HG02943 (cell line): ENCODE data around the gene NAV3.
A peak's percentile ranks its signal among the peaks of the same experiment; 100 is the strongest.

Experiments
- ATAC-seq: cut with Tn5 transposase; IDR thresholded peaks from one replicate; pipeline ENCODE4 v1.9.1; 2021; ENCODE audit warnings: mild to moderate bottlenecking, low read depth, moderate library complexity; ENCODE audit not compliant: unreplicated experiment

Gene NAV3

GRCh38 chr12:77830583-77831351, at the start of gene NAV3:
Gene NAV3, plus strand, starts transcription at chr12:77830894. Its CDS starts 568 bp downstream, at chr12:77831462.
- no peak for ATAC-seq

GRCh38 chr12:77782034-77782433, 48.7 kb upstream of the NAV3 start:
- no peak for ATAC-seq

GRCh38 chr12:77782766-77783165, 47.9 kb upstream of the NAV3 start:
- ATAC-seq, result no peak

- ATAC-seq, result no peak
Measured at GRCh38 chr12:77785211-77785610, 45.5 kb upstream of the NAV3 start.

GRCh38 chr12:77786675-77787074, 44.0 kb upstream of the NAV3 start:
- no peak for ATAC-seq

GRCh38 chr12:77788231-77789168, 42.2 kb upstream of the NAV3 start:
- no peak for ATAC-seq

- no peak for ATAC-seq
Measured at GRCh38 chr12:77795699-77796098, 35.0 kb upstream of the NAV3 start.

GRCh38 chr12:77796775-77797174, 33.9 kb upstream of the NAV3 start:
- no peak for ATAC-seq

- ATAC-seq, result no peak
Measured at GRCh38 chr12:77800501-77800900, 30.2 kb upstream of the NAV3 start.

GRCh38 chr12:77808534-77808933, 22.2 kb upstream of the NAV3 start:
- no peak for ATAC-seq

GRCh38 chr12:77813558-77813957, 17.1 kb upstream of the NAV3 start:
- no peak for ATAC-seq

GRCh38 chr12:77814386-77814785, 16.3 kb upstream of the NAV3 start:
- no peak for ATAC-seq

- ATAC-seq, result peak; percentile 78
Measured at GRCh38 chr12:77816196-77816595, 14.5 kb upstream of the NAV3 start.

GRCh38 chr12:77817276-77817675, 13.4 kb upstream of the NAV3 start:
- no peak for ATAC-seq

GRCh38 chr12:77818351-77818750, 12.3 kb upstream of the NAV3 start:
- ATAC-seq, result no peak

- no peak for ATAC-seq
Measured at GRCh38 chr12:77821699-77822203, 8.9 kb upstream of the NAV3 start.

- no peak for ATAC-seq
Measured at GRCh38 chr12:77833329-77833728, 2.6 kb downstream of the NAV3 start.

GRCh38 chr12:77834618-77835017, 3.9 kb downstream of the NAV3 start:
- ATAC-seq, result no peak

- no peak for ATAC-seq
Measured at GRCh38 chr12:77835969-77836368, 5.3 kb downstream of the NAV3 start.

GRCh38 chr12:77837876-77838291, 7.2 kb downstream of the NAV3 start:
- no peak for ATAC-seq

GRCh38 chr12:77841521-77841920, 10.8 kb downstream of the NAV3 start:
- no peak for ATAC-seq
